Measurements from ENCODE around the gene IFNL3.

Gene IFNL3

GRCh38 chr19:39193803-39194202, 51.0 kb downstream of the IFNL3 start:
- no peak for DNase-seq (ENCODE audit: low read depth in 2 of 2)
